Testis (tissue), 3 donors: Measurements from ENCODE around the gene FBXO34. TPM values are rescaled to one million over a fixed set of nuclear protein-coding genes. Genes with fewer than 3 reads are reported as not detected.

Experiments used
- DNase-seq: peaks from one replicate; pipeline ENCODE4 v3.0.0-alpha.2; 2019
- H3K27ac ChIP-seq, 2 donors: fragments of 200-600 bp; sonication (generic); one replicate each; pipeline ENCODE4 v1.5.1; 2019
- H3K27me3 ChIP-seq: fragments of 200-600 bp; sonication (generic); one replicate; pipeline ENCODE4 v1.5.1; 2019
- H3K36me3 ChIP-seq: fragments of 200-600 bp; sonication (generic); one replicate; pipeline ENCODE4 v1.5.1; 2017; ENCODE audit warnings: low read depth; ENCODE audit errors: missing control alignments
- H3K4me1 ChIP-seq: fragments of 200-600 bp; sonication (generic); one replicate; pipeline ENCODE4 v1.5.1; 2019
- H3K4me3 ChIP-seq, 2 donors: fragments of 200-600 bp; sonication (generic); one replicate each; pipeline ENCODE4 v1.5.1; 2017 to 2019
- H3K9me3 ChIP-seq: fragments of 200-600 bp; sonication (generic); one replicate; pipeline ENCODE4 v1.5.1; 2017
- POLR2A ChIP-seq: fragments of 450-650 bp; IDR thresholded peaks from one replicate; pipeline ENCODE4 v1.6.1; 2017; ENCODE audit warnings: antibody characterized with exemption, mild to moderate bottlenecking, moderate library complexity
- WGBS, 2 donors: methylation state at CpG; one replicate each; pipeline ENCODE4 v1.1.5; 2018; 5-methylcytosine and 5-hydroxymethylcytosine counted together
- intact Hi-C: fragments of 100-400 bp; cut with DNase I; formaldehyde crosslinking; loops from one replicate; pipeline ENCODE4 v1.15.1; 2023; ENCODE audit warnings: low total_unique reads
- polyA plus RNA-seq: library from polyadenylated mRNA; stranded (reverse); fragments of 350-450 nt; fragmentation: Illumina TruSeq; extraction: RNeasy Lipid Tissue Mini Kit (QIAGEN cat#74804); gene quantifications from one replicate; pipeline ENCODE4 v1.2.3, GENCODE V29; 2014; ENCODE audit warnings: low read depth, low replicate concordance; ENCODE audit not compliant: insufficient read depth
- total RNA-seq, 2 donors: library from RNA; depleted of rRNA; stranded (reverse); fragments of >200 nt; gene quantifications; one replicate each; pipeline ENCODE4 v1.2.3, GENCODE V29; 2016
- TF ChIP-seq, protein P1 (sequence below), 3 experiments: fragments of 450-650 bp in 2 of 3; fragments of 200-600 bp in 1 of 3; sonication (generic) in 1 of 3; IDR thresholded peaks; one replicate each; pipeline ENCODE4 v1.5.1; 2016 to 2019; ENCODE audit warnings: antibody characterized with exemption in 3 of 3, mild to moderate bottlenecking in 2 of 3, moderate library complexity in 1 of 3

The FBXO34 gene
- total and polyA plus RNA-seq, 3 donors from 2014 or later: 62.1 to 91.7 (median 84.4) TPM

DNA sequence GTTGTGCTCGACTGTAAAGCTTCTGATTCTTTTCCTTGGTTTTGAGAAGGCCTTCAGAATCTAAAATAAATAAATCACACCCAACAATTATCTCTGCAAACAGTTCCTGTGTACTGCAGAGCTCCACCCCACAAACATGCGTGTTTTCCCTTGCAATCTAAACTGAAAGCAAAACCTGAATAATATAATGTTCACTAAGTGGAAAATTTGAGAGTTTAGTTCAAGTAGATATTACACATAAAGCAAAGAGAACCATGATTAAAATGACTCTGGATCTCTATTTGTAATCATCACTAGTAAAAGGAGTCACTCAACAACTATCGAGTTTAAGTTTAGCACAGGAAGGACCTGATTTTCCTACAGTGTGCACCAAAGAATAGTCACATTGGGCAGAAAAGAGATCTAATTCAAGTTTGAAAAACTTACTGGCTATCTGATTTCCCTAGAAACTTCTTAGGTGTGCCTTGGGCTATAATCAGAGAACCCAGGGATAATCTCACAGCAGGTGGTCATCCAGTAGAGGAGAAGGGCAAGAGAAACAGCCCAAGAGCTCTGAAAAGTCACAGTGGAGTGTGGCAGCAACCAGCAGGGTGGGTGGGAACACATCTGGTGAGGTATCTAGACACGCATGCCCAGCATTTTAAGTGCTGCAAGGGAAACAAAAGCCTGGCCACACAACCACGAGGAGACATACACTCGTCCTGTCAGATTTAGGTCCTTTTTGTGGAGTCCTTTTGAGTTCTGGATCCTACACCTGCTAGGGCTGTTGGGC, 115.0 kb downstream of the FBXO34 start:
- H3K36me3 ChIP-seq: no peaks in the 10 kb centered on the region
- no peak overlapping the region for H3K27ac ChIP-seq
- H3K4me1 ChIP-seq: no peaks in the 10 kb centered on the region
- no peak for DNase-seq
- no peaks in the 10 kb centered on the region for H3K9me3 ChIP-seq
- WGBS, 2 donors: 90% methylated on average over 6 of the region's 6 CpGs
- H3K4me3 ChIP-seq: no peak overlapping the region
- intact Hi-C loops: no loop called here
- H3K27me3 ChIP-seq: no peaks in the 10 kb centered on the region
- TF ChIP-seq, protein P1, sequence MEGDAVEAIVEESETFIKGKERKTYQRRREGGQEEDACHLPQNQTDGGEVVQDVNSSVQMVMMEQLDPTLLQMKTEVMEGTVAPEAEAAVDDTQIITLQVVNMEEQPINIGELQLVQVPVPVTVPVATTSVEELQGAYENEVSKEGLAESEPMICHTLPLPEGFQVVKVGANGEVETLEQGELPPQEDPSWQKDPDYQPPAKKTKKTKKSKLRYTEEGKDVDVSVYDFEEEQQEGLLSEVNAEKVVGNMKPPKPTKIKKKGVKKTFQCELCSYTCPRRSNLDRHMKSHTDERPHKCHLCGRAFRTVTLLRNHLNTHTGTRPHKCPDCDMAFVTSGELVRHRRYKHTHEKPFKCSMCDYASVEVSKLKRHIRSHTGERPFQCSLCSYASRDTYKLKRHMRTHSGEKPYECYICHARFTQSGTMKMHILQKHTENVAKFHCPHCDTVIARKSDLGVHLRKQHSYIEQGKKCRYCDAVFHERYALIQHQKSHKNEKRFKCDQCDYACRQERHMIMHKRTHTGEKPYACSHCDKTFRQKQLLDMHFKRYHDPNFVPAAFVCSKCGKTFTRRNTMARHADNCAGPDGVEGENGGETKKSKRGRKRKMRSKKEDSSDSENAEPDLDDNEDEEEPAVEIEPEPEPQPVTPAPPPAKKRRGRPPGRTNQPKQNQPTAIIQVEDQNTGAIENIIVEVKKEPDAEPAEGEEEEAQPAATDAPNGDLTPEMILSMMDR (IDR thresholded peaks at IDR 0.05): no peak
- no peak for TF ChIP-seq POLR2A

DNA sequence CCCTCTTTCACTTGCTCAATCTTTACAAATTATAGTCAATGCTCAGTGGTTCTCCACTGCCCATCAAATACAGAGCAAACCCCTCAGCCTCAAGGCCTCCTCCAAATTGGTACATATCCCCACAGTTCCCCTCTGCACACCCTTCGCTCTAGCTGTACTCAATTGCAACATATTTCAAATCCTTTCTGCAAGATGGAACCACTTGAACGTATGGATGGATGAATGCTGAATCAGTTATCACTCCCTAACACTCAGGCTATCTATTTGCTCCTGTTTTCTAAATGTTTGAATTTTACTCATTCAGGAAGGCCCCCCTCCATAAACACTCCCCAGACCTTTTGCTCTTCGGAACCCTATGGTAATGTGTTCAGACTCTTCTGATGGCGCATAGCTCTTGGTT, 115.9 kb downstream of the FBXO34 start:
- TF ChIP-seq, protein P1 (IDR thresholded peaks at IDR 0.05): no peak
- no peak for TF ChIP-seq POLR2A
- Histone ChIP-seq H3K4me3 (no peak overlapping the region), H3K27me3 (no peaks in the 10 kb centered on the region), H3K4me1 (no peaks in the 10 kb centered on the region), H3K36me3 (no peaks in the 10 kb centered on the region), H3K9me3 (no peaks in the 10 kb centered on the region), H3K27ac (no peak overlapping the region)
- 97 to 99% methylated on average over 4 of the region's 4 CpGs for WGBS, 2 donors
- DNase-seq: no peak
- intact Hi-C loops: no loop called here

DNA sequence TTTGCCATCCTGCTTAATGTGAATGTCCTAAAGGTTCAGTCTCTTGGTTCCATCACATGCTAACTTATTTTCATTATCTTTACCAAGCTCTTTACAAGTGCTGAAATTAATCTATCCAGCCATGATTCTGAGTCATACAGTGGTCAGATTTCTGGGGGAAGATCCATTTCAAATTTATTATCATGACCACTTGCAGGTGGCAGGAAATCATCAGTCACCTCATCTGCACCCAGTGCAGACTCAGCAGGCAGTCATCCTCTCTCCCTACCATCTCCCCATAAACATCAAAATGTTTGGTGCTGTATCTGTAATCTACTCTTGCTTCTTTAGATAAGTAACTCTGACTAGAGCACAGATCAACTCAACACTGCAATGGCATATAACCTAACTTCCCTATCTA, 116.9 kb downstream of the FBXO34 start:
- Histone ChIP-seq H3K27me3 (no peaks in the 10 kb centered on the region), H3K4me1 (no peaks in the 10 kb centered on the region), H3K27ac (no peak overlapping the region), H3K9me3 (no peaks in the 10 kb centered on the region), H3K4me3 (no peak overlapping the region), H3K36me3 (no peaks in the 10 kb centered on the region)
- intact Hi-C loops: no loop called here
- DNase-seq: no peak
- TF ChIP-seq POLR2A: no peak
- TF ChIP-seq, protein P1 (IDR thresholded peaks at IDR 0.05): no peak

DNA sequence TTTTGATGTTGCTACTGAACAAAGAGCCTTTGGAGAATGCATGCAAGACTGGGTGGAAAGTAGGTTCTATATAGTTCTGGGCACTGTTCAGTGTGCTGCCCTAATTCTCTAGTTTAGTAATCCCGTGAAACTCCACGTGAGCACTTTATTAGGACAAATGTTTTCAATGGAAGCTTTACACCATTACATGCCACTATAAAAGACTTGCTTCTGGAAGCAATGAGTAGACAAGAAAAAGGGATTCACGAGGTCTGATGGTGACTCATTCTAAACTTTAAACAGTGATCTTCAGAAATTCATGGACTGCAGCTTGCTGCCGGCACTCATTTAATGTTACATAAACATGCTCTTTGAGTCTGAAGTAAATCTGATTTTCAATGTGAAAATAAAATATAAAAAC, 118.1 kb downstream of the FBXO34 start:
- TF ChIP-seq, protein P1 (IDR thresholded peaks at IDR 0.05): no peak
- no peak for TF ChIP-seq POLR2A
- Histone ChIP-seq H3K27ac (no peak overlapping the region), H3K9me3 (no peaks in the 10 kb centered on the region), H3K4me3 (no peak overlapping the region), H3K36me3 (no peaks in the 10 kb centered on the region), H3K27me3 (no peaks in the 10 kb centered on the region), H3K4me1 (no peaks in the 10 kb centered on the region)
- WGBS, 2 donors: 94 to 100% methylated on average over 4 of the region's 4 CpGs
- no peak for DNase-seq
- intact Hi-C loops: no loop called here

DNA sequence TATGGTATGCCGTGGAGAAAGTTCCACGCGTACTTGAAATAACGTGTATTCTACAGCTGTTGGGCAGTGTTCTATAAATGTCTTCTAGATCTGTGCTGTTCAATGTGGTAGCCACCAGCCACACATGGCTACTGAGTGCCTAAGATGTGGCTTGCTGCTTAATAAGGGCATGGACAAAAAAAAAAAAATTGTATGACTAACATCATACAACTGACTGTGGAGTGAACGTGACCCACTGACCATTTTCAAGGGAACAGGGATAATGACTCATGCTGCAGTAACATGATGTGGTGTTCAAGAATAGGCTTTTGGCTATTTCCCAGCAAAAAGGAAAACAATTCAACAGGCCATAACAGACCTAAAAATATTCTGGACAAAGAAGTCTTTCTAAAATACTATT, 127.5 kb downstream of the FBXO34 start:
- H3K9me3 ChIP-seq: no peaks in the 10 kb centered on the region
- H3K27me3 ChIP-seq: no peaks in the 10 kb centered on the region
- WGBS, 2 donors: 77 to 79% methylated on average over 5 of the region's 5 CpGs
- no peaks in the 10 kb centered on the region for H3K36me3 ChIP-seq
- no peak overlapping the region for H3K4me3 ChIP-seq
- peak; percentile 27 for DNase-seq
- TF ChIP-seq, protein P1 (IDR thresholded peaks at IDR 0.05): no peak
- TF ChIP-seq POLR2A: no peak
- H3K27ac ChIP-seq: peak overlapping the region in 1 of 2 donors; percentile 66
- intact Hi-C loops: no loop called here
- no peaks in the 10 kb centered on the region for H3K4me1 ChIP-seq
